Stimulated activated effector memory CD8-positive, alpha-beta T cell treated with anti-CD3 and anti-CD28 coated beads, Interleukin-12 subunit alpha, Interleukin-12 subunit beta, amount 100 ng/mL, for 72 hours (primary cell): ENCODE measurements around the gene ADAMTS4.

ENCODE experiments used
- ATAC-seq: fragments of 150-1000 bp; cut with Tn5 transposase; 2 replicates; pipeline ENCODE4 v1.10.0; 2021
- DNase-seq, 2 donors: peaks; one replicate each; pipeline ENCODE4 v3.0.0; 2021 to 2022; ENCODE audit warnings: low spot score in 2 of 2
- H3K27ac Mint-ChIP-seq: one replicate; pipeline ENCODE4 v1.8.0; 2022; ENCODE audit warnings: mild to moderate bottlenecking, mixed read lengths
- H3K36me3 Mint-ChIP-seq: one replicate; pipeline ENCODE4 v1.8.0; 2022; ENCODE audit warnings: mild to moderate bottlenecking, mixed read lengths
- H3K4me1 Mint-ChIP-seq: one replicate; pipeline ENCODE4 v1.8.0; 2022; ENCODE audit warnings: mixed read lengths
- H3K4me3 Mint-ChIP-seq: one replicate; pipeline ENCODE4 v1.8.0; 2022; ENCODE audit warnings: mild to moderate bottlenecking, mixed read lengths
- H3K9me3 Mint-ChIP-seq: one replicate; pipeline ENCODE4 v1.8.0; 2022; ENCODE audit warnings: mixed read lengths

Gene ADAMTS4

GRCh38 chr1:161190962-161191521 lies 7.8 kb downstream of the ADAMTS4 start:
- no peak for DNase-seq
- no peaks in the 10 kb centered on the region for H3K9me3 Mint-ChIP-seq
- peaks cover 59% of the 10 kb centered on the region for H3K4me1 Mint-ChIP-seq

GRCh38 chr1:161189036-161189435 lies 9.8 kb downstream of the ADAMTS4 start:
- Mint-ChIP-seq H3K4me3 (no peak overlapping the region), H3K4me1 (peaks cover 63% of the 10 kb centered on the region), H3K27ac (peak overlapping the region; percentile 63), H3K9me3 (no peaks in the 10 kb centered on the region), H3K36me3 (no peaks in the 10 kb centered on the region)
- DNase-seq, result no peak
- ATAC-seq, result no peak

More at GRCh38 chr1:161190962-161191521, 7.8 kb downstream of the ADAMTS4 start:
- ATAC-seq, result no peak
- Mint-ChIP-seq H3K36me3 (no peaks in the 10 kb centered on the region), H3K27ac (peak overlapping the region; percentile 32), H3K4me3 (no peak overlapping the region)

GRCh38 chr1:161188381-161188780 lies 10.5 kb downstream of the ADAMTS4 start:
- H3K4me1 Mint-ChIP-seq, result peaks cover 67% of the 10 kb centered on the region
- DNase-seq (no peak), ATAC-seq (no peak)
- H3K4me3 Mint-ChIP-seq, result no peak overlapping the region
- H3K27ac Mint-ChIP-seq, result peak overlapping the region; percentile 63
- H3K9me3 Mint-ChIP-seq, result no peaks in the 10 kb centered on the region
- no peaks in the 10 kb centered on the region for H3K36me3 Mint-ChIP-seq

GRCh38 chr1:161187311-161187710 lies 11.5 kb downstream of the ADAMTS4 start:
- DNase-seq, result no peak
- Mint-ChIP-seq H3K27ac (peak overlapping the region; percentile 98), H3K9me3 (no peaks in the 10 kb centered on the region), H3K36me3 (no peaks in the 10 kb centered on the region), H3K4me1 (peaks cover 66% of the 10 kb centered on the region), H3K4me3 (no peak overlapping the region)
- ATAC-seq, result no peak

GRCh38 chr1:161185732-161186311 lies 13.0 kb downstream of the ADAMTS4 start:
- DNase-seq (no peak), ATAC-seq (no peak)
- Mint-ChIP-seq H3K36me3 (no peaks in the 10 kb centered on the region), H3K9me3 (no peaks in the 10 kb centered on the region), H3K27ac (peak overlapping the region; percentile 98), H3K4me3 (peak overlapping the region; percentile 60), H3K4me1 (peaks cover 78% of the 10 kb centered on the region)

GRCh38 chr1:161185282-161185682 lies 13.6 kb downstream of the ADAMTS4 start:
- Mint-ChIP-seq H3K36me3 (no peaks in the 10 kb centered on the region), H3K9me3 (no peaks in the 10 kb centered on the region), H3K27ac (peak overlapping the region; percentile 98), H3K4me1 (peaks cover 83% of the 10 kb centered on the region), H3K4me3 (peak overlapping the region; percentile 60)
- ATAC-seq (peak; percentile 84), DNase-seq (peak; percentile 38 to 85)

GRCh38 chr1:161182214-161182613 lies 16.6 kb downstream of the ADAMTS4 start:
- Mint-ChIP-seq H3K4me3 (peak overlapping the region; percentile 60), H3K4me1 (peaks cover 81% of the 10 kb centered on the region), H3K9me3 (no peaks in the 10 kb centered on the region), H3K36me3 (peaks cover 4% of the 10 kb centered on the region), H3K27ac (peak overlapping the region; percentile 98)
- ATAC-seq (peak; percentile 87), DNase-seq (peak in 1 of 2 donors; percentile 69)

GRCh38 chr1:161180639-161181038 lies 18.2 kb downstream of the ADAMTS4 start:
- ATAC-seq, result no peak
- no peak for DNase-seq
- Mint-ChIP-seq H3K4me3 (no peak overlapping the region), H3K9me3 (no peaks in the 10 kb centered on the region), H3K4me1 (peaks cover 79% of the 10 kb centered on the region), H3K36me3 (peaks cover 17% of the 10 kb centered on the region), H3K27ac (peak overlapping the region; percentile 98)

- Mint-ChIP-seq H3K4me1 (peaks cover 79% of the 10 kb centered on the region), H3K4me3 (no peak overlapping the region), H3K27ac (peak overlapping the region; percentile 98), H3K36me3 (peaks cover 26% of the 10 kb centered on the region), H3K9me3 (no peaks in the 10 kb centered on the region)
- no peak for ATAC-seq
- DNase-seq, result no peak
Measured at GRCh38 chr1:161179698-161180097, 19.2 kb downstream of the ADAMTS4 start.

GRCh38 chr1:161177936-161178244 lies 21.0 kb downstream of the ADAMTS4 start:
- peaks cover 82% of the 10 kb centered on the region for H3K4me1 Mint-ChIP-seq
- peaks cover 44% of the 10 kb centered on the region for H3K36me3 Mint-ChIP-seq
- H3K27ac Mint-ChIP-seq, result peak overlapping the region; percentile 99
- H3K4me3 Mint-ChIP-seq, result peak overlapping the region; percentile 99
- DNase-seq (no peak), ATAC-seq (no peak)
- H3K9me3 Mint-ChIP-seq, result no peaks in the 10 kb centered on the region

GRCh38 chr1:161177112-161177935 lies 21.5 kb downstream of the ADAMTS4 start, which contains the start of gene B4GALT3:
Gene B4GALT3, minus strand, starts transcription at chr1:161177507. Its CDS starts 1,447 bp downstream, at chr1:161176060.
- no peaks in the 10 kb centered on the region for H3K9me3 Mint-ChIP-seq
- peak; percentile 99 for DNase-seq
- H3K4me3 Mint-ChIP-seq, result peak within 1 kb of the TSS; percentile 99
- peak within 1 kb of the TSS; percentile 99 for H3K27ac Mint-ChIP-seq
- H3K36me3 Mint-ChIP-seq, result peaks cover 50% of the 10 kb centered on the region
- peaks cover 82% of the 10 kb centered on the region for H3K4me1 Mint-ChIP-seq
- peak; percentile 88 for ATAC-seq

- ATAC-seq, result peak; percentile 9
- Mint-ChIP-seq H3K4me3 (peak overlapping the region; percentile 99), H3K27ac (peak overlapping the region; percentile 99), H3K9me3 (no peaks in the 10 kb centered on the region), H3K4me1 (peaks cover 82% of the 10 kb centered on the region), H3K36me3 (peaks cover 57% of the 10 kb centered on the region)
- no peak for DNase-seq
Measured at GRCh38 chr1:161176468-161177111, 22.3 kb downstream of the ADAMTS4 start.

- peaks cover 84% of the 10 kb centered on the region for H3K4me1 Mint-ChIP-seq
- H3K9me3 Mint-ChIP-seq, result no peaks in the 10 kb centered on the region
- ATAC-seq, result no peak
- H3K27ac Mint-ChIP-seq, result peak overlapping the region; percentile 99
- no peak for DNase-seq
- H3K4me3 Mint-ChIP-seq, result peak overlapping the region; percentile 99
- H3K36me3 Mint-ChIP-seq, result peaks cover 64% of the 10 kb centered on the region
Measured at GRCh38 chr1:161175771-161176453, 22.9 kb downstream of the ADAMTS4 start.

GRCh38 chr1:161174911-161175310 lies 23.9 kb downstream of the ADAMTS4 start:
- H3K27ac Mint-ChIP-seq, result peak overlapping the region; percentile 99
- ATAC-seq, result no peak
- H3K4me3 Mint-ChIP-seq, result peak overlapping the region; percentile 99
- H3K4me1 Mint-ChIP-seq, result peaks cover 76% of the 10 kb centered on the region
- H3K9me3 Mint-ChIP-seq, result no peaks in the 10 kb centered on the region
- DNase-seq, result no peak
- peaks cover 73% of the 10 kb centered on the region for H3K36me3 Mint-ChIP-seq

GRCh38 chr1:161173711-161174110 lies 25.1 kb downstream of the ADAMTS4 start:
- Mint-ChIP-seq H3K4me1 (peaks cover 79% of the 10 kb centered on the region), H3K36me3 (peaks cover 80% of the 10 kb centered on the region), H3K9me3 (no peaks in the 10 kb centered on the region), H3K27ac (peak overlapping the region; percentile 99), H3K4me3 (no peak overlapping the region)
- DNase-seq (no peak), ATAC-seq (no peak)
